Osteocyte (in vitro differentiated cells): Measurements from ENCODE around the gene CEP95. TPM values are rescaled to one million over a fixed set of nuclear protein-coding genes. Genes with fewer than 3 reads are reported as not detected.

ENCODE experiments used
- DNase-seq: peaks from one replicate; pipeline ENCODE4 v3.0.0; 2021; ENCODE audit warnings: mixed read lengths; ENCODE audit not compliant: unreplicated experiment; ENCODE audit errors: extremely low spot score
- H3K27ac Mint-ChIP-seq: one replicate; pipeline ENCODE4 v1.8.0; 2021; ENCODE audit warnings: mild to moderate bottlenecking, mixed read lengths; ENCODE audit not compliant: unreplicated experiment
- H3K27me3 Mint-ChIP-seq: one replicate; pipeline ENCODE4 v1.8.0; 2021; ENCODE audit warnings: mixed read lengths; ENCODE audit not compliant: unreplicated experiment
- H3K36me3 Mint-ChIP-seq: one replicate; pipeline ENCODE4 v1.8.0; 2021; ENCODE audit warnings: mixed read lengths; ENCODE audit not compliant: unreplicated experiment
- H3K4me1 Mint-ChIP-seq: one replicate; pipeline ENCODE4 v1.8.0; 2021; ENCODE audit warnings: mixed read lengths; ENCODE audit not compliant: unreplicated experiment
- H3K4me3 Mint-ChIP-seq: one replicate; pipeline ENCODE4 v1.8.0; 2021; ENCODE audit warnings: mild to moderate bottlenecking, moderate library complexity, mixed read lengths; ENCODE audit not compliant: unreplicated experiment
- H3K9me3 Mint-ChIP-seq: one replicate; pipeline ENCODE4 v1.8.0; 2021; ENCODE audit warnings: mixed read lengths; ENCODE audit not compliant: unreplicated experiment
- total RNA-seq: library from RNA; stranded (reverse); gene quantifications from 2 replicates; pipeline ENCODE4 v1.2.1, GENCODE V29; 2021
- TF ChIP-seq, protein P1 (sequence below): fragments of 200-600 bp; sonication (generic); IDR thresholded peaks from 2 replicates; pipeline ENCODE4 v1.5.0; 2021; ENCODE audit warnings: antibody characterized with exemption, mild to moderate bottlenecking, moderate library complexity

Gene CEP95
- total RNA-seq, 1 donor from 2014 or later = 47.8 TPM

DNA sequence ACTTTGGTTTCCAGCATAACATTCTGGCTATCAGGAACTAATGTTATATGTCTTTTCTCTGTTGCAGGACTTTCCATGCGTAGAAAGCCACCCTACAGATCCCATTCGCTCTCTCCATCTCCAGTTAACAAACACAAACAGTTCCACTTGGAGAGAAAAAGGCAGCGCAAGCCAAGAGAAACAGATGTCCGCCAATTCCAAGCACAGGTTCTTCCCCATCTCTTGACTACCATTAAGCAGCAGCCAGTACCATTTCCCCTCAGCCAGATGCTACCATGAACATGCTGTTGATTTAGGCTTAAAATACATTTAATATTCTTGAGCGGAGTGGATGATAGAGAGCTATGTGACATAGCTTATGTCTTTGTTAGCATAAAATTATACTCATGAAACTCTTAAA, 22.4 kb downstream of the CEP95 start:
- H3K4me1 Mint-ChIP-seq = no peaks in the 10 kb centered on the region
- no peak overlapping the region for H3K4me3 Mint-ChIP-seq
- no peaks in the 10 kb centered on the region for H3K9me3 Mint-ChIP-seq
- peaks cover 59% of the 10 kb centered on the region for H3K36me3 Mint-ChIP-seq
- no peaks in the 10 kb centered on the region for H3K27me3 Mint-ChIP-seq
- TF ChIP-seq, protein P1, sequence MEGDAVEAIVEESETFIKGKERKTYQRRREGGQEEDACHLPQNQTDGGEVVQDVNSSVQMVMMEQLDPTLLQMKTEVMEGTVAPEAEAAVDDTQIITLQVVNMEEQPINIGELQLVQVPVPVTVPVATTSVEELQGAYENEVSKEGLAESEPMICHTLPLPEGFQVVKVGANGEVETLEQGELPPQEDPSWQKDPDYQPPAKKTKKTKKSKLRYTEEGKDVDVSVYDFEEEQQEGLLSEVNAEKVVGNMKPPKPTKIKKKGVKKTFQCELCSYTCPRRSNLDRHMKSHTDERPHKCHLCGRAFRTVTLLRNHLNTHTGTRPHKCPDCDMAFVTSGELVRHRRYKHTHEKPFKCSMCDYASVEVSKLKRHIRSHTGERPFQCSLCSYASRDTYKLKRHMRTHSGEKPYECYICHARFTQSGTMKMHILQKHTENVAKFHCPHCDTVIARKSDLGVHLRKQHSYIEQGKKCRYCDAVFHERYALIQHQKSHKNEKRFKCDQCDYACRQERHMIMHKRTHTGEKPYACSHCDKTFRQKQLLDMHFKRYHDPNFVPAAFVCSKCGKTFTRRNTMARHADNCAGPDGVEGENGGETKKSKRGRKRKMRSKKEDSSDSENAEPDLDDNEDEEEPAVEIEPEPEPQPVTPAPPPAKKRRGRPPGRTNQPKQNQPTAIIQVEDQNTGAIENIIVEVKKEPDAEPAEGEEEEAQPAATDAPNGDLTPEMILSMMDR = no peak
- no peak overlapping the region for H3K27ac Mint-ChIP-seq
- no peak for DNase-seq

- no peak for DNase-seq
- H3K27ac Mint-ChIP-seq = peak overlapping the region; percentile 14
- H3K36me3 Mint-ChIP-seq = peaks cover 59% of the 10 kb centered on the region
- no peaks in the 10 kb centered on the region for H3K27me3 Mint-ChIP-seq
- H3K9me3 Mint-ChIP-seq = no peaks in the 10 kb centered on the region
- H3K4me1 Mint-ChIP-seq = no peaks in the 10 kb centered on the region
- H3K4me3 Mint-ChIP-seq = no peak overlapping the region
- TF ChIP-seq, protein P1 = no peak
Observed at GRCh38 chr17:64531955-64532371, 25.2 kb downstream of the CEP95 start.

GRCh38 chr17:64532409-64532808, 25.6 kb downstream of the CEP95 start:
- Mint-ChIP-seq H3K9me3 (no peaks in the 10 kb centered on the region), H3K4me1 (no peaks in the 10 kb centered on the region), H3K27me3 (no peaks in the 10 kb centered on the region), H3K4me3 (no peak overlapping the region), H3K36me3 (peaks cover 59% of the 10 kb centered on the region), H3K27ac (peak overlapping the region; percentile 14)
- no peak for DNase-seq
- TF ChIP-seq, protein P1 = no peak

DNA sequence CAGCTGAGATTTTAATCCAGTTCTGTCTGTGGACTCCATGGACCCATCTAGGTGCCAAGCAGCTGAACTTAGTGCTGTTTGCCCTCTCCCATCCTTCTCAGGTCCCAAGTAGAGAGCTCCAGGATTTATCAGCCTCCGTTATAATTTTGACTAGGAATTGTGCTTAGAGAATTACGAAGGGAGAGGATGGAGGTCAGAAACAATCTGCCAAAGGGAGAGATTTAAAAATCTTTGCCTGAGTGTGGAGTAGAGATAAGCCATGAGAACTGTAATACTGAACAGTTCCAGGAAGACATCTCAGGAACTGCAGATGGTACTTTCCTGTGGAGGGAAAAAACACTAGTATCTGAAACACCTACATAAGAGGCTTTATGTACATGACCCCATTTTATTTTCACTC, 27.0 kb downstream of the CEP95 start:
- H3K4me1 Mint-ChIP-seq = no peaks in the 10 kb centered on the region
- peaks cover 63% of the 10 kb centered on the region for H3K36me3 Mint-ChIP-seq
- H3K27me3 Mint-ChIP-seq = no peaks in the 10 kb centered on the region
- no peak overlapping the region for H3K4me3 Mint-ChIP-seq
- TF ChIP-seq, protein P1 = no peak
- H3K27ac Mint-ChIP-seq = no peak overlapping the region
- H3K9me3 Mint-ChIP-seq = no peaks in the 10 kb centered on the region
- DNase-seq = no peak

DNA sequence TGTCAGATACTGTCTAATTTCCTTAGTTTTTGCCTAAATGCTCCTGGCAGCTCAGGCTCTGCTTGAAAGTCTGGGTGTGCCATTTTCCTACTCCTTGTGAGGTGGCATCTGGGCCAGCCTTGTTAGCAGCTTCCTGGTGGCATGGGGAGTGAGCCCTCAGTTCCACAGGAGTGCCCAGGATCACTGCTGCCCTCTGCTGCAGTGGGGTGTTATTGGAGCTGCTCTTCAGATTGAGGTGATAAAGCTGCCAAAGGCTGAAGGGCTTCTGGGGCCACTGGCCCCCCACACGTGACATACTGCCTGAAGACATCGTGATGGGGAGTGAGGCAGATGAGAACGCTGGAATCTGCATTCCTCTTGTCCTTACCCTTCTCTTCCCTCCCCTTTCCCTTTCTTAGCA, 27.4 kb downstream of the CEP95 start:
- Mint-ChIP-seq H3K4me3 (no peak overlapping the region), H3K4me1 (no peaks in the 10 kb centered on the region), H3K27ac (peak overlapping the region; percentile 51), H3K36me3 (peaks cover 62% of the 10 kb centered on the region), H3K27me3 (no peaks in the 10 kb centered on the region), H3K9me3 (no peaks in the 10 kb centered on the region)
- TF ChIP-seq, protein P1 = no peak
- no peak for DNase-seq
